OCI-LY3 (cell line): ENCODE measurements around the gene TCEA2.

Source experiments
- H2AFZ ChIP-seq: fragments of 200-600, 300-600 bp; shearing (Covaris generic); 2 replicates; pipeline ENCODE4 v1.6.0; 2014; ENCODE audit warnings: antibody characterized with exemption, low read depth, low read length
- H3K27ac ChIP-seq: fragments of 200-600, 300-600 bp; sonication (generic); 2 replicates; pipeline ENCODE4 v1.5.1; 2014; ENCODE audit warnings: mild to moderate bottlenecking, low read length, moderate library complexity, mixed read lengths
- H3K27me3 ChIP-seq: fragments of 200-600, 300-600 bp; sonication (generic); 2 replicates; pipeline ENCODE4 v1.6.1; 2014; ENCODE audit warnings: low read depth, low read length, mixed read lengths
- H3K36me3 ChIP-seq: fragments of 200-600, 300-600 bp; sonication (generic); replicated peaks from 2 replicates; pipeline ENCODE3; 2014; ENCODE audit warnings: low read depth, low read length, mixed read lengths
- H3K4me1 ChIP-seq: fragments of 300-600, 200-600 bp; sonication (generic); 2 replicates; pipeline ENCODE4 v1.6.1; 2014; ENCODE audit warnings: low read length, mixed read lengths
- H3K4me2 ChIP-seq: fragments of 200-600, 300-600 bp; sonication (generic); 2 replicates; pipeline ENCODE4 v1.6.1; 2014; ENCODE audit warnings: low read length, mixed read lengths
- H3K4me3 ChIP-seq: fragments of 300-600, 200-600 bp; sonication (generic); 2 replicates; pipeline ENCODE4 v1.5.1; 2014; ENCODE audit warnings: antibody characterized with exemption, mild to moderate bottlenecking, low read length, moderate library complexity
- H3K79me2 ChIP-seq: fragments of 300-600, 200-600 bp; shearing (Covaris generic); 2 replicates; pipeline ENCODE4 v1.6.1; 2014; ENCODE audit warnings: mild to moderate bottlenecking, low read length, mixed read lengths
- H3K9ac ChIP-seq: fragments of 300-600, 200-600 bp; shearing (Covaris generic); 2 replicates; pipeline ENCODE4 v1.6.0; 2014; ENCODE audit warnings: mild to moderate bottlenecking, low read length, moderate library complexity
- H3K9me3 ChIP-seq: fragments of 200-600, 300-600 bp; shearing (Covaris generic); 2 replicates; pipeline ENCODE4 v1.6.1; 2014; ENCODE audit warnings: low read length, mixed read lengths; ENCODE audit not compliant: insufficient read depth
- H4K20me1 ChIP-seq: fragments of 200-600, 300-600 bp; sonication (generic); 2 replicates; pipeline ENCODE4 v1.6.1; 2016; ENCODE audit warnings: low read length, mixed read lengths; ENCODE audit not compliant: insufficient read depth
- EZH2phosphoT487 ChIP-seq: fragments of 200-600 bp; shearing (Covaris generic); IDR thresholded peaks from 2 replicates; pipeline ENCODE4 v1.6.1; 2018; ENCODE audit warnings: antibody characterized with exemption, mixed run types, low read depth
- TF ChIP-seq, protein P1 (sequence below): fragments of 200-600, 300-600 bp; sonication (generic); IDR thresholded peaks from 2 replicates; pipeline ENCODE4 v1.5.1; 2014; ENCODE audit warnings: antibody characterized with exemption, low read length, low read depth

The TCEA2 gene

DNA sequence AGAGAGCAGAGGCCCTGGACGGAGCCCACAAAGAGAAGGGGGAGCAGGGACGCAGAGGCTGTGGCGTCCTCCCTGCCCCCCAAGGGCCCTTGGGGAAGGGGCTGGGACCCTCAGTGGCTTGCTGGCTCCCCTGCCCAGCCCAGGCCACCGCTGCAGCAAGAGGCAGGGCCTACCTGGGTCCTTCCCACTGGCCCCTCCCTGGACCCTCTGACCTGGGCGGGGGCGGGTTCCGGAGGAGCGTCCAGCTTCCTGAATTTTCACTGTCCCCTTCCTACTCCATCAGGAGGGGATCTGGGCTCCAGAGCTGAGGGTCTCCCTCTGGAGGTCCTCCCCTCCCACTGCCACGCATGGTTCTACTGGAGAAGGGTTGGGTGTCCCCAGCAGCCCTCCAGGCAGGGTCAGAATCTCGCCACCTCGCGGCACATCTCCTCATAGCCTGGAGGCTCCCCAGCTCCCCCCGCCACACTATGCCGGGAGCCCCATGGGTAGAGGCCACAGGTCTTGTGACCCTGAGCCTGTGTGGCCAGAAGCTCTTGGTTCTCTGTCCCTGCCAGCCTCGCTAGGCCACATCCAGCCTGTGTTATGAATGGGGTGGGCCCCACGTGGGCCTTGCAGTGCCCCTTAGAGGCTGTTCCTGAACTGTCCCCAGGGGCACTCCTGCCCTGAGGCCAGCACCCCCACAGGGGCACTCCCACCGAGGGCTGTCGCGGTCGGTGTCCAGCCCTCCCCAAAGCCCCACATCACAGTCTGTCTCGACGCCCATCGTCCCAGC is 12.6 kb upstream of the TCEA2 start:
- H3K9me3 ChIP-seq: no peaks in the 10 kb centered on the region
- no peak overlapping the region for H3K27ac ChIP-seq
- no peak overlapping the region for H3K4me2 ChIP-seq
- no peaks in the 10 kb centered on the region for H3K36me3 ChIP-seq
- no peak overlapping the region for H2AFZ ChIP-seq
- H3K9ac ChIP-seq: no peak overlapping the region
- no peaks in the 10 kb centered on the region for H3K79me2 ChIP-seq
- H4K20me1 ChIP-seq: no peaks in the 10 kb centered on the region
- H3K4me1 ChIP-seq: peaks cover 12% of the 10 kb centered on the region; the same call in 1 of the 2 replicates
- peaks cover 7% of the 10 kb centered on the region; the same call in 1 of the 2 replicates for H3K27me3 ChIP-seq
- H3K4me3 ChIP-seq: no peak overlapping the region
- TF ChIP-seq, protein P1, sequence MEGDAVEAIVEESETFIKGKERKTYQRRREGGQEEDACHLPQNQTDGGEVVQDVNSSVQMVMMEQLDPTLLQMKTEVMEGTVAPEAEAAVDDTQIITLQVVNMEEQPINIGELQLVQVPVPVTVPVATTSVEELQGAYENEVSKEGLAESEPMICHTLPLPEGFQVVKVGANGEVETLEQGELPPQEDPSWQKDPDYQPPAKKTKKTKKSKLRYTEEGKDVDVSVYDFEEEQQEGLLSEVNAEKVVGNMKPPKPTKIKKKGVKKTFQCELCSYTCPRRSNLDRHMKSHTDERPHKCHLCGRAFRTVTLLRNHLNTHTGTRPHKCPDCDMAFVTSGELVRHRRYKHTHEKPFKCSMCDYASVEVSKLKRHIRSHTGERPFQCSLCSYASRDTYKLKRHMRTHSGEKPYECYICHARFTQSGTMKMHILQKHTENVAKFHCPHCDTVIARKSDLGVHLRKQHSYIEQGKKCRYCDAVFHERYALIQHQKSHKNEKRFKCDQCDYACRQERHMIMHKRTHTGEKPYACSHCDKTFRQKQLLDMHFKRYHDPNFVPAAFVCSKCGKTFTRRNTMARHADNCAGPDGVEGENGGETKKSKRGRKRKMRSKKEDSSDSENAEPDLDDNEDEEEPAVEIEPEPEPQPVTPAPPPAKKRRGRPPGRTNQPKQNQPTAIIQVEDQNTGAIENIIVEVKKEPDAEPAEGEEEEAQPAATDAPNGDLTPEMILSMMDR: no peak; the same call in 1 of the 2 replicates
- no peak for TF ChIP-seq EZH2phosphoT487

DNA sequence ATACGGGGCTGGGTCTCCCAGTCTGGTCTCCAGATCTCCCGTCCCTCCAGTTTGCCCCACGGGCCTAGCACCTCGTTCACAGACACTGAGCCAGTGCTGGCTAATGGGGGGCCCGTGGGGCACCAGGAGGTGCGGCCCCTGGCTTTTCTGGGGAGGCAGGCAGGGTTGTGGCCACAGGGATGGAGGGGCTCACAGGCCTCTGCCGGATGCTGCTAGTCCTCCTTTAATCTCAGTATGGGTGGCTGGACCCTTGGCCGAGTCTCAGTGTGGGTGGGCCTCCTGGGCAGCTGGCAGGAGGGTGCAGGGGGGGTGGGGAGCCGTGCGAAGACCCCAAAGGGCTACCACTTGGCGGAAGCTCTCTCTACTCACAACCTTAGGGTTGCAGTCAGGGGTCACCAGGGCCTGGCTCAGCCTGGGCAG is 12.0 kb upstream of the TCEA2 start:
- no peak for TF ChIP-seq EZH2phosphoT487
- TF ChIP-seq, protein P1: no peak
- no peak overlapping the region for H2AFZ ChIP-seq
- no peaks in the 10 kb centered on the region for H4K20me1 ChIP-seq
- no peak overlapping the region for H3K27ac ChIP-seq
- H3K4me3 ChIP-seq: no peak overlapping the region
- no peaks in the 10 kb centered on the region for H3K36me3 ChIP-seq
- peaks cover 18% of the 10 kb centered on the region for H3K4me1 ChIP-seq
- peaks cover 5% of the 10 kb centered on the region; the same call in 1 of the 2 replicates for H3K27me3 ChIP-seq
- H3K9ac ChIP-seq: no peak overlapping the region
- no peaks in the 10 kb centered on the region for H3K79me2 ChIP-seq
- H3K9me3 ChIP-seq: no peaks in the 10 kb centered on the region
- H3K4me2 ChIP-seq: no peak overlapping the region

DNA sequence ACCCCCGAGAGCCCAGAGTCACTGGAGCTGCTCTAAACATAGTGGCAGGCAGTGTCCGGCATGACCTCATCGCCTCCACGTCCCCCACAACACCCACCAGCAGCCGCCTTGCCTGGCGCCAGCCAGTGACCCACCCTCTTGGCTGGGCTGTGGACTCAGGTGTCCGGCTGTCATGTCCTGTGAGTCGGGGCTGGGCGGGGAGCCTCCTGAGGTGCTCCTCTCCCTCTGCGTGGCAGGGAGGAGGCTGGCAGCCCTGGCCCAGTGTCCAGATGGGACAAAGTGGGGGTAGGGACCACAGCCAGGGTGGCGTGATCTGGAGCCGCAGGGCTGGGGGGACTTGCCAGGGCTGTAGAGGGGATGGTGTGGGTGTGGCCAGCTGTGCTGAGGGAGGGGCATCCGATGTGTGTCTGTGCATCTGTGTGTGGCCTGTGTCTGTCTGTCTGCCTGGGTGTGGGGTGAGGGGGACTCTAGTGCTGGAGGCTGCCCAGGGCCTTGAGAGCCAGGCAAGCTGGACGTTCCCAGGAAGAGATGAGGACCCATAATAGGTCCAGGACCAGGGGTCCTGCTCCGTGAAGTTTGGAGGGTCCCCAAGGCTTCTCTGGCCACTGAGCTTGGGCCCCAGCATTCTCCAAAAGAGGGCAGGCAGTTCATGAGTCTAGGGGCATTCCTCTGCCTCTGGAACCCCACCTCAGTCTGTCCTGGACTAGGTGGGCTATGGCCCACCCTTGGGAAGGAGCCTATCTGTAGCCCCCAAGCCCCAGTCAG is 11.3 kb upstream of the TCEA2 start:
- Histone ChIP-seq H2AFZ (no peak overlapping the region), H3K36me3 (no peaks in the 10 kb centered on the region), H3K9me3 (no peaks in the 10 kb centered on the region), H3K9ac (no peak overlapping the region), H3K4me3 (no peak overlapping the region), H3K4me1 (peaks cover 25% of the 10 kb centered on the region), H3K79me2 (no peaks in the 10 kb centered on the region), H4K20me1 (no peaks in the 10 kb centered on the region), H3K4me2 (no peak overlapping the region), H3K27ac (no peak overlapping the region), H3K27me3 (peaks cover 5% of the 10 kb centered on the region; the same call in 1 of the 2 replicates)
- TF ChIP-seq, protein P1: no peak
- TF ChIP-seq EZH2phosphoT487: no peak

DNA sequence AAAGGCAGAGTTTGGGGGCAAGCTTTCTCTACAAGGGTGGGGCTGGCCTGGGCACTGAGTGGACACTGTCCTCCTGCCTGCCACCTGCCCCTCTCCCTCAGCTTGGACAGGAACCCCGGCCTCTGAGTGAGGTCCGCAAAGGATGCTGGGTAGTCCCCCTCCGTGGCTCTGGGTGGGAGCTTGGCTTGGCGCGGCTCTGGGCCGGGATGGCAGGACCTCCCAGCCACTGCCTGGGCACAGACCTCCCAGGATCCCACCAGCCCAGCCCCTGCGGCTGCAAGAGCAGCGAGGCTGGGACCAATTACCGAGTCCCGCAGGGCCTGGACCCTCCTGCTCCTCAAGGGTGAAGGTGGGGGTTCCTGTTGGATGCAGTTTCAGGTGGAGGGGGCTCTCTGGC is 10.7 kb upstream of the TCEA2 start:
- no peak overlapping the region for H3K4me3 ChIP-seq

More for the DNA sequence above, 10.7 kb upstream of the TCEA2 start:
- Histone ChIP-seq H2AFZ (no peak overlapping the region), H3K36me3 (no peaks in the 10 kb centered on the region), H3K4me1 (peaks cover 31% of the 10 kb centered on the region), H3K4me2 (no peak overlapping the region), H3K9ac (no peak overlapping the region), H3K79me2 (no peaks in the 10 kb centered on the region), H4K20me1 (no peaks in the 10 kb centered on the region), H3K9me3 (no peaks in the 10 kb centered on the region), H3K27me3 (peaks cover 5% of the 10 kb centered on the region; the same call in 1 of the 2 replicates), H3K27ac (no peak overlapping the region)
- TF ChIP-seq EZH2phosphoT487: no peak
- TF ChIP-seq, protein P1: no peak
